ENCODE data around the gene SCRN2. TPM values are rescaled to one million over a fixed set of nuclear protein-coding genes. Genes with fewer than 3 reads are reported as not detected.
A peak's percentile ranks its signal among the peaks of the same experiment; 100 is the strongest.

SCRN2 gene
- total and polyA plus RNA-seq, 2 experiments from 2014 or later = 40.6 to 45.5 TPM

GRCh38 chr17:47840001-47840741 lies 902 bp downstream of the SCRN2 start:
- Mint-ChIP-seq H3K27me3 (ENCODE audit: insufficient read depth, low read depth, poor library complexity) (peaks cover 25% of the 10 kb centered on the region), H3K36me3 (ENCODE audit: low read depth) (peaks cover 3% of the 10 kb centered on the region; the same call in 1 of the 3 replicates), H3K27ac (no peak overlapping the region), H3K4me3 (peak overlapping the region; percentile 95), H3K4me1 (peaks cover 40% of the 10 kb centered on the region), H3K9me3 (no peaks in the 10 kb centered on the region)
- DNase-seq (ENCODE audit: low spot score) = no peak
- no peaks in the 10 kb centered on the region; the same call in 1 of the 2 replicates for H3K79me2 ChIP-seq (replicated peaks; ENCODE audit: insufficient read depth)
- no peaks in the 10 kb centered on the region for H3K36me3 ChIP-seq (ENCODE audit: insufficient read depth)
- no peak for ATAC-seq
- no peak overlapping the region for H3K27ac ChIP-seq (ENCODE audit: low read depth)
- TF ChIP-seq EZH2 (IDR thresholded peaks at IDR 0.05; ENCODE audit: low read depth, unreplicated experiment) = no peak
- TF ChIP-seq REST (IDR thresholded peaks at IDR 0.05; ENCODE audit: unreplicated experiment) = no peak
- TF ChIP-seq NANOG (IDR thresholded peaks at IDR 0.05; ENCODE audit: borderline replicate concordance) = no peak
- no peak for TF ChIP-seq CTCF (conservative IDR thresholded peaks at IDR 0.05; ENCODE audit: low read depth in 2 of 2)
- no peak for TF ChIP-seq ETS1 (IDR thresholded peaks at IDR 0.05)
- no peak for TF ChIP-seq ZNF462 (CRISPR knock-in tag; IDR thresholded peaks at IDR 0.05)
- TF ChIP-seq ZNF331 (CRISPR knock-in tag; IDR thresholded peaks at IDR 0.05; ENCODE audit: low read depth) = no peak
- no peak for TF ChIP-seq EZH2phosphoT487 (IDR thresholded peaks at IDR 0.05; ENCODE audit: unreplicated experiment)
- no peak for TF ChIP-seq CREB1 (CRISPR knock-in tag; IDR thresholded peaks at IDR 0.05; ENCODE audit: low read depth)
- no peak for TF ChIP-seq POLR2AphosphoS5 (IDR thresholded peaks at IDR 0.05; ENCODE audit: low read depth)
- TF ChIP-seq ZNF114 (CRISPR knock-in tag; IDR thresholded peaks at IDR 0.05) = no peak
- no peak for TF ChIP-seq JUNB (IDR thresholded peaks at IDR 0.05; ENCODE audit: unreplicated experiment)
- no peak for TF ChIP-seq STAT1 (IDR thresholded peaks at IDR 0.05; ENCODE audit: unreplicated experiment)
- no peaks in the 10 kb centered on the region for H3K9me2 ChIP-seq (ENCODE audit: insufficient read depth)
- peak overlapping the region; percentile 94 for H3K4me3 ChIP-seq
- peaks cover 18% of the 10 kb centered on the region; the same call in 1 of the 2 replicates for H3K4me1 ChIP-seq (ENCODE audit: insufficient read depth)
- peak overlapping the region; percentile 95 for H3K4me2 ChIP-seq
- H2AFZ ChIP-seq = peak overlapping the region; percentile 95; the same call in 1 of the 2 replicates
- no peaks in the 10 kb centered on the region for H3F3A ChIP-seq (replicated peaks; ENCODE audit: low read depth)
- peaks cover 17% of the 10 kb centered on the region for H3K27me3 ChIP-seq (ENCODE audit: insufficient read depth)
- H4K20me1 ChIP-seq (replicated peaks; ENCODE audit: insufficient read depth) = no peaks in the 10 kb centered on the region
